HEK293 (cell line): ENCODE measurements around the gene MRPL45.

Experiments
- CTCF ChIA-PET: fragments of 350-600 bp; formaldehyde crosslinking; extraction: SDS; loops from one replicate; lab custom pipeline; 2021; ENCODE audit warnings: antibody characterized with exemption; lab: Yijun Ruan, JAX
- POLR2A ChIA-PET: fragments of 300-600 bp; formaldehyde crosslinking; extraction: SDS; loops from one replicate; lab custom pipeline; 2020; ENCODE audit warnings: antibody characterized with exemption, inconsistent platforms; lab: Yijun Ruan, JAX
- H3K27ac ChIP-seq: fragments of 200-500 bp; sonication (Bioruptor generic); 2 replicates; pipeline ENCODE4 v1.5.1; 2014; ENCODE audit warnings: low read depth, low read length, control low read depth, inconsistent platforms; ENCODE audit errors: extremely low read depth
- H3K36me3 ChIP-seq, 2 experiments: fragments of 200-500 bp in 1 of 2; sonication (Bioruptor generic) in 1 of 2; 1 replicate in 1 of 2; 2 replicates in 1 of 2; pipeline ENCODE4 v1.5.1; 2014 to 2017; ENCODE audit warnings: inconsistent platforms in 2 of 2, low read length in 2 of 2; ENCODE audit not compliant: control insufficient read depth in 2 of 2, insufficient read depth in 1 of 2
- H3K4me1 ChIP-seq: fragments of 200-500 bp; sonication (Bioruptor generic); 2 replicates; pipeline ENCODE4 v1.5.1; 2014; ENCODE audit warnings: mild to moderate bottlenecking, low read length, inconsistent platforms; ENCODE audit not compliant: control insufficient read depth, insufficient read depth
- H3K4me3 ChIP-seq: 2 replicates; pipeline ENCODE4 v1.5.1; 2011; ENCODE audit warnings: low read depth, mild to moderate bottlenecking, control low read depth, low read length, moderate library complexity
- H3K9me3 ChIP-seq: fragments of 200-500 bp; sonication (Bioruptor generic); 2 replicates; pipeline ENCODE4 v1.5.1; 2014; ENCODE audit warnings: low read depth, low read length, inconsistent platforms; ENCODE audit not compliant: control insufficient read depth, insufficient read depth
- ELK4 ChIP-seq: IDR thresholded peaks from 2 replicates; pipeline ENCODE4 v1.6.1; 2011; ENCODE audit warnings: mild to moderate bottlenecking, low read depth, low read length, borderline replicate concordance
- GLIS1 ChIP-seq: fragments of 450-650 bp; formaldehyde crosslinking; IDR thresholded peaks from 2 replicates; pipeline ENCODE4 v1.5.1; 2016; ENCODE audit warnings: missing biosample characterization, missing genetic modification characterization
- KLF7 ChIP-seq: fragments of 450-650 bp; formaldehyde crosslinking; IDR thresholded peaks from 2 replicates; pipeline ENCODE4 v1.5.1; 2016; ENCODE audit warnings: missing biosample characterization, missing genetic modification characterization, borderline replicate concordance
- KLF9 ChIP-seq: fragments of 450-650 bp; formaldehyde crosslinking; IDR thresholded peaks from 2 replicates; pipeline ENCODE4 v1.5.1; 2016; ENCODE audit warnings: missing biosample characterization, missing genetic modification characterization, low read depth
- MYNN ChIP-seq: fragments of 450-650 bp; formaldehyde crosslinking; IDR thresholded peaks from 2 replicates; pipeline ENCODE4 v1.5.1; 2016; ENCODE audit warnings: missing biosample characterization, missing genetic modification characterization, borderline replicate concordance
- TRIM28 ChIP-seq: IDR thresholded peaks from 2 replicates; pipeline ENCODE4 v1.6.1; 2011; ENCODE audit warnings: low read length, control low read depth, borderline replicate concordance
- WT1 ChIP-seq: fragments of 450-650 bp; formaldehyde crosslinking; IDR thresholded peaks from 2 replicates; pipeline ENCODE4 v1.5.1; 2016; ENCODE audit warnings: missing biosample characterization, missing genetic modification characterization
- ZBTB10 ChIP-seq: fragments of 450-650 bp; formaldehyde crosslinking; IDR thresholded peaks from 2 replicates; pipeline ENCODE4 v1.5.1; 2016; ENCODE audit warnings: missing biosample characterization, missing genetic modification characterization
- ZEB2 ChIP-seq: fragments of 450-650 bp; formaldehyde crosslinking; IDR thresholded peaks from 2 replicates; pipeline ENCODE4 v1.5.1; 2016; ENCODE audit warnings: missing biosample characterization, missing genetic modification characterization
- ZFP37 ChIP-seq: fragments of 450-650 bp; formaldehyde crosslinking; IDR thresholded peaks from 2 replicates; pipeline ENCODE4 v1.5.1; 2016; ENCODE audit warnings: missing biosample characterization, missing genetic modification characterization
- ZFP69B ChIP-seq: fragments of 450-650 bp; formaldehyde crosslinking; IDR thresholded peaks from 2 replicates; pipeline ENCODE4 v1.5.1; 2016; ENCODE audit warnings: missing biosample characterization, missing genetic modification characterization
- ZNF140 ChIP-seq: fragments of 450-650 bp; formaldehyde crosslinking; IDR thresholded peaks from 2 replicates; pipeline ENCODE4 v1.5.1; 2016; ENCODE audit warnings: missing biosample characterization, missing genetic modification characterization
- ZNF157 ChIP-seq: fragments of 450-650 bp; formaldehyde crosslinking; IDR thresholded peaks from 2 replicates; pipeline ENCODE4 v1.5.1; 2016; ENCODE audit warnings: missing biosample characterization, missing genetic modification characterization
- ZNF174 ChIP-seq: fragments of 450-650 bp; formaldehyde crosslinking; IDR thresholded peaks from 2 replicates; pipeline ENCODE4 v1.5.0; 2017; ENCODE audit warnings: missing biosample characterization, mild to moderate bottlenecking, missing genetic modification characterization
- ZNF239 ChIP-seq: fragments of 450-650 bp; formaldehyde crosslinking; IDR thresholded peaks from 2 replicates; pipeline ENCODE4 v1.5.1; 2016; ENCODE audit warnings: missing biosample characterization, missing genetic modification characterization
- ZNF394 ChIP-seq: fragments of 450-650 bp; formaldehyde crosslinking; IDR thresholded peaks from 2 replicates; pipeline ENCODE4 v1.5.1; 2016; ENCODE audit warnings: missing biosample characterization, missing genetic modification characterization, mild to moderate bottlenecking, moderate library complexity, borderline replicate concordance
- ZNF449 ChIP-seq: fragments of 450-650 bp; formaldehyde crosslinking; IDR thresholded peaks from 2 replicates; pipeline ENCODE4 v1.5.1; 2017; ENCODE audit warnings: missing biosample characterization, mild to moderate bottlenecking, missing genetic modification characterization, moderate library complexity
- ZNF830 ChIP-seq: fragments of 450-650 bp; IDR thresholded peaks from 2 replicates; pipeline ENCODE4 v1.5.0; 2018; ENCODE audit warnings: missing biosample characterization, missing genetic modification characterization, low read depth, mild to moderate bottlenecking, moderate library complexity

MRPL45 gene

GRCh38 chr17:38336838-38337237 lies 39.9 kb downstream of the MRPL45 start:
- no peaks in the 10 kb centered on the region for H3K36me3 ChIP-seq
- POLR2A ChIA-PET = no interaction called here
- H3K4me3 ChIP-seq = no peak overlapping the region
- H3K27ac ChIP-seq = no peak overlapping the region
- H3K9me3 ChIP-seq = no peaks in the 10 kb centered on the region
- TF ChIP-seq MYNN (tag by site-specific recombination) (no peak), ZNF140 (tag by site-specific recombination) (no peak), WT1 (tag by site-specific recombination) (no peak), ZNF394 (no peak), ZNF157 (tag by site-specific recombination) (no peak), ELK4 (no peak), ZNF239 (tag by site-specific recombination) (no peak)
- CTCF ChIA-PET = interaction anchor here (9.2 to 12.3 kb wide), 2 partner anchors 11 to 13 kb away, joined by 124 to 186 read pairs; partner anchors contain the start of genes GPR179 and SOCS7
- H3K4me1 ChIP-seq = peaks cover 7% of the 10 kb centered on the region

GRCh38 chr17:38338053-38338452 lies 41.1 kb downstream of the MRPL45 start:
- peaks cover 9% of the 10 kb centered on the region for H3K4me1 ChIP-seq
- no peaks in the 10 kb centered on the region for H3K36me3 ChIP-seq
- no peak overlapping the region for H3K27ac ChIP-seq
- ChIA-PET POLR2A (interaction anchor here (0.6 kb wide), 1 partner anchor 600 kb away, joined by 3 read pairs; no protein-coding TSS in a partner anchor), CTCF (interaction anchor here (0.5 to 12.3 kb wide), 5 partner anchors 9 to 160 kb away, joined by 3 to 186 read pairs (median 13); partner anchors contain the start of genes GPR179 and SOCS7)
- H3K4me3 ChIP-seq = no peak overlapping the region
- TF ChIP-seq GLIS1 (tag by site-specific recombination) = 0 out of 2 replicates have a peak, but pooled peaks have one; percentile 7
- TF ChIP-seq TRIM28 = no peak
- no peaks in the 10 kb centered on the region for H3K9me3 ChIP-seq

- TF ChIP-seq ZNF830 (tag by site-specific recombination) = no peak
- Histone ChIP-seq H3K4me3 (no peak overlapping the region), H3K4me1 (peaks cover 9% of the 10 kb centered on the region), H3K36me3 (no peaks in the 10 kb centered on the region), H3K9me3 (no peaks in the 10 kb centered on the region), H3K27ac (no peak overlapping the region)
- ChIA-PET CTCF (interaction anchor here (0.5 to 12.3 kb wide), 5 partner anchors 9 to 159 kb away, joined by 4 to 186 read pairs (median 13); partner anchors contain the start of genes GPR179 and SOCS7), POLR2A (interaction anchor here (1.7 kb wide), 1 partner anchor 13 kb away, joined by 4 read pairs; no protein-coding TSS in a partner anchor)
Observed at GRCh38 chr17:38338535-38338934, 41.6 kb downstream of the MRPL45 start.

- no peak overlapping the region for H3K4me3 ChIP-seq
- ChIA-PET CTCF (interaction anchor here (0.6 to 12.3 kb wide), 7 partner anchors 8 to 145 kb away, joined by 3 to 186 read pairs (median 5); partner anchors contain the start of genes GPR179 and SOCS7), POLR2A (interaction anchor here (1.5 to 1.7 kb wide), 2 partner anchors 13 to 15 kb away, joined by 4 to 6 read pairs; no protein-coding TSS in a partner anchor)
- TF ChIP-seq KLF7 (tag by site-specific recombination) = no peak
- TF ChIP-seq ZFP37 = no peak
- no peak for TF ChIP-seq ZBTB10 (tag by site-specific recombination)
- TF ChIP-seq ZFP69B (tag by site-specific recombination) = no peak
- no peak for TF ChIP-seq ZNF174 (tag by site-specific recombination)
- no peak for TF ChIP-seq ZEB2 (tag by site-specific recombination)
- no peak for TF ChIP-seq ZNF449
- TF ChIP-seq KLF9 (tag by site-specific recombination) = no peak
- TF ChIP-seq ELK4 = no peak
Observed at GRCh38 chr17:38339891-38340290, 42.9 kb downstream of the MRPL45 start.

More at GRCh38 chr17:38339891-38340290, 42.9 kb downstream of the MRPL45 start:
- H3K36me3 ChIP-seq = no peaks in the 10 kb centered on the region
- no peaks in the 10 kb centered on the region for H3K9me3 ChIP-seq
- H3K4me1 ChIP-seq = peaks cover 9% of the 10 kb centered on the region
- no peak overlapping the region for H3K27ac ChIP-seq
